Measurements from ENCODE around the gene GAS2L1.

The GAS2L1 gene

DNA sequence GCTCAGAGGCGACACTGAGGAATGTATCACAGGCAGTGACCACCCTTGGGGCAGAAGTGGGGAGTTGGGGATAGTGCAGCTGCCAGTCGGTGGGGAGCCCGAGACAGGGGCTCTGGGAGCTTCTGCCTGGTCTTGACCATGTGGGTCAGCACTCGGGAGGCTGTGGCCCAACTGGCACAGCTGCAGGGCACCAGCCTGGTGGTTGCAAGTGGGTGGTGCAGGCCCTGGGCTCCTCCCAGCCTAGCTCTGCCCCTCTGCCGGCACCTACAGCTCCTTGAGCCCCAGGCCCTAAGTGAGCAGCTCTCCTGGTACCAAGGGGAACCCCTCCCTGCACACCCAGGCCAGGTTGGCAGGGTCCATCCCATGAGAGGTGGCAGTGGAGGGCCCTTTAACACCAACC is 21.6 kb downstream of the GAS2L1 start:
- DNase-seq (ENCODE audit: low spot score): no peak

DNA sequence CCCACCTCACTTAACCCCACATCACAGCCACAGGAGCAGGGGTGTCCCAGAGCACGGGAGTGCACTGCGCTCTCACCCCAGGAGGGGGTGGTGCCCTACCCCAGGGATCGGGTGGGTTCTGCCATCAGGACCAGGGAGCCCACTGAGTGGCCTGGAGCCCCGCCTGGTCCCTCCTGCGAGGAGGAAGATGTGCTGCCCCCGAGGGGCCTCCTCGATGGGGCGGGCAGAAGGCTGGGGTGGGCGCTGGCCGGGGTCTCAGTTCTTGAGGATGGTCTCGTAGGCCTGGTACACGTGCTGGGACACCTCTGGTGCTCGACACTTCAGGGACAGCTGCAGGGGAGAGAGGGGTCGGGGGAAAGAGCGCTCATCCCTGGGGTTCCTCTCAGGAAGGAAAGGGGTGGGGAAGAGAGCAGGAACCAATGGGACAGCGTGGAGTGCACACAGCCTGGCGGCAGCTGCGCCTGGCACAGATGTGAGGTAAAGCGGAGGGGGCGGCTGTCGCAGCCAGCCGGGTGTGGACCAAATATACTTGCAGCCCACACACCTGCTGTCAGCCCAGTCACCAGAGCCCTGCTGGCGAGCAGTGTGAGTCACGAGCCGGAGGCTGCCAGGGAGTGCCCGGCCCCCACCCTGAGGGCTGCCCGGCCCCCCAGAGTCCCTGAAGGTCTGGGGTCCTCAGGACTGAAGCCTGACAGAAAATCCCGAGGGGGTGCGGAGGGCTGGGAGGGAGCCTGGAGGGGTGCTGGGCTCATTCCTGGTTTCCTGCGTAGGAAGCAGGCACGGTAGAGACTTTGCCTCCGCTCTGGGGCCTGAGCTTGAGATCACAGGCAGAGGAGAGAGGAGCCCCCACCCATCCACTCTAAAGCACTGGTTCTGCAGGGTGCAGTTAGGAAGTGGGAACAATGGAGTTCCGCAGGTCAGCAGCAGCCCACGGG is 22.4 kb downstream of the GAS2L1 start:
- DNase-seq (ENCODE audit: low spot score): no peak

DNA sequence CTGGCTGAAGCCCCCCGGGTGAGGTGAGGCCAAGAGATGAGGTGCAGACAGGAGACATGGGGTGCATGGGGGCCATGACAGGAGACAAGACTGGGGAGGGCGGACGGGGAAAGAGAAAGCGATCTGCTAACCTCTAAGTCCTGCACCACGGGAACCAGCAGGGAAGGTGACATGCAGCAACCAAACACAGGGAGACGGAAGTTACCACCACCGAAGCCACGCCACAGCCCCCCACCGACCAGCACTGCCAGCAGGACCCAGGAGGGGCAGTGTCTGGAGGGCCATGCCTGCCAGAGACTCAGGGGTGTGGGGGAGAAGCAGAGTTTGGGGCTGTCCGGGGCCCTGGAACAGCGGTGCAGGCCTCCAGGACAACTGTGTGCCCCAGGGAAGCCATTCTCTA is 23.1 kb downstream of the GAS2L1 start:
- no peak for DNase-seq (ENCODE audit: low spot score)

DNA sequence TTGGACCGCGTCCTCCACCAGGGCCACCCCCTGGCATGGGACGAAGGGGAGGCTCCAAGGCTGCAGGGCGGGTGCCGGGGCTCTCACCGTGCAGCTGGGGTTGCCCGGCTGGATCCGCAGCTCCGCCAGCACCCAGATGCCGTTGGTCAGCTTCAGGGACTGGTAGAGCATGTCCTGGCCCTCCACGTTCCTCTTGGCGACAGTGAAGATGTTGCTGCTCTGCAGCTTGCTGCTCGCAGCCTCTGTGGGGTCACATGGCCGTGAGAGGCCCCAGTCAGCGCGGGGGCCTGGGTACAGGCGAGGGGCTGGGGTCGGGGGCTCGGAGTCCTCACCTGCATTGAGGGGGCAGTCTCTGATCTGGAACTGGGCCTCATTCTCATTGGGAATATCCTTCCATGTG is 23.8 kb downstream of the GAS2L1 start:
- no peak for DNase-seq (ENCODE audit: low spot score)

DNA sequence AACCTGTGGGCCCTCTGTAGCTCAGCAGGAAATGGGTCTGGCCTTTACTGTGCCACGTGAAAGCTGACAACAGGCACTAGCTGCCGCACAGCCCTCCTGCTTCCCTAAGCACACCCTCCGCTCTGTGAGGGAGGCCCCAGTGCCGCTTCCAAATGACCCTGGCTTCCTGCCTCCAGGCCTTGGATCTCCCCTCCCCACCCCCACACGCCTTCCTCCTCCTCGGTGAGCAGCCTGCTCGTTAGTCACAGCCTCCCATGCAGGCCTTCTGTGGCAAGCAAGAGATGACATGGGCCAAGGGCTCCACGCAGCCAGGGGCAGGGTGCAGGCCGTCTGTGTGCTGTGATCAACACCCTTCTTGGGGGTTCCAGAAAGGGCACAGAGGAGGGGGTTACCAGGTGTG is 24.3 kb downstream of the GAS2L1 start:
- no peak for DNase-seq (ENCODE audit: low spot score)

DNA sequence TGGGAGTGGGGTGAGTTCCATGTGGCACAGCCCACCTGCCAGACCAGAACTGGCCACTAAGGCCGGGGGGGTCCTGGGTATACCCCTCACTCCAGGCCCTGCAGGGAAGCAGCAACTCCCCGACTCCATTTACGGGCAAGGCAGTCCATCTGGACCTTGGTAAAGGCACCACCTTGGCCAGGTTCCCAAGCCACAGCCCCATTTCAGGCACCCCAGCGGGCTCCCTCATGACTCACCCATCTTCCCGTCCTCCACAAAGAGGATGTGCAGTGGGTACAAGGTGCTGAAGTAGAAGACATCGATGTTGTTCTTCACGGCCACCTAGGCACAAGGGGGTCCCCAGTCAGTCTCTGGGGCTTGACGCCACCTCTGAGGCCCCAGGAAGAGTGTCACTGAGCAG is 24.8 kb downstream of the GAS2L1 start:
- DNase-seq (ENCODE audit: low spot score): no peak

DNA sequence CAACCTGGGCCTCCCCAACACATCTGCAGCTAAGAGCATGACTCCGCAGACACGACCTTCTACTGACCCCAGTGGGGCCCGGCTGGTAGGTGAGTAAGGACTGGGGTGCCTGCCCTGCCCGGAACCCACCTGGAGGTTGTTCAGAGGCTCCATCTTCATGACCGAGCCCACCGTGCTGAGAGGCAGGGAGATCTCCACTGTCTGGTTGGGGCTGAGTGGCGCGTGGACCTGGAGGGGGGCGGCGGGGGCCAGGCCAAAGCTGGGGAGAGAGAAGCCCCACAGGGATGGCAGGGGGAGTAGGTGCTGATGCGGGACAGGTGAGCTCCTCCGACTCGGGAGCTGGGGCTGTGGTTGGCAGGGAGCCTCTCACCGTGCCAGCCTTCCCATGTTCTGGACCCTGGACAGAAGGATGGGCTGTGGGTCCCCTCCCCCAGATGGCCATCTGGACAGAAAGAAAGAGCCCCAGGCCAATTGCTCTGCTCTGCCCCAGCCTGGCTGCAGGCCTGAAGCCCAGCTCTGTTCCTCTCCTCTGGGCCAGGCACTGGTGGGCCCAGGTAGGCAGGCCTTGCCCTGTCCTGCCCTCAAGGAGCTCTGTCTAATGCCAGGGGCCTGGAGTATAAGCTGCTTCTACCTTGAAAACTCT is 25.3 kb downstream of the GAS2L1 start:
- DNase-seq (ENCODE audit: low spot score): no peak

DNA sequence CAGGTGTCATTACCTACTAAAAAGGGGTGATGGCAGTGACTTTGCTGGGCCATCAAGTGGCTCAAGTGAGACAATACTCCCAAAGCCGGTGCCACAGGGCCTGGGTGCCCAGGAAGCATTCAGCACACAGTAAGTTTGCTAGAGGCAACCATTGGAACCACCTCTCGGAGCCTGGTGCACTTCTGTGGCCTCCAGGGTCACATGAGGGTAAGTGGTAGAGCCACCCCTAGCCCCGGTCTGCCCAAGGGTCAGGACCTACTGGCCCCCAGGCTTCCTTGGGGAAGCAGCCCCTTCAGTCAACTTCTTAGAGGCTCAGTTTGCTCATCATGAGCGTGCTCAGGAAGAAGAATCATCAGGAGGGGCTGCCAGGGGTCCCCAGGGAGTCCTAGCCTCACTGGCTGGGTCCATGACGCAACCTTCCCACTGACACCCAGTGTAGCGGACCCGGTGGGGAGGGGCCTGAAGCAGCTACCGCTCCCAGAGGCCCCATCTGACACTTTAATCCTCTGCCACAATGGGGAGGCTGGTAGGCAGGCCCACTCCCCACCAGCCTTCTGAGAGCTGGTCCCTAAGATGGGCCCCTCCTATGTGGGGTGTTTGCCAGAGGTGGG is 26.5 kb downstream of the GAS2L1 start:
- DNase-seq (ENCODE audit: low spot score): no peak

DNA sequence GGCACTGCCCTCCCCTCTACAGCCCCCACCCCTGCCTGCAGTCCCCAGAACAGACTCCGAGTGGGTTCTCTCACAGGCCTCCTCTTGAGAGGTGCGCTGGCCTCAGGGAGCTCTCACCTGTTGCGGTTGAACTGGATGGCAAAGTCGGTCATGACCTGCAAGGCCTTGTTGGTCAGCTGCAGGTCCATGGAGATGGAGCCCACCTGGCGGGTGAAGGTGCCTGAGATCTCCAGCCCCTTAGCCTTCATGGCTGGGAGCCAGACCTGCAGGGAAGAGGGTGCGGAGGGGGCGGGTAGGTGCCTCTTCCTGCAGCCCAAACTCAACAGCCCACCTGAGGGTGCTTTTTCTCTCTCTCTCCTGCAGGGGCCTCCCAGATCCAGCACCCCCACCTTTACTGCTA is 27.7 kb downstream of the GAS2L1 start:
- DNase-seq (ENCODE audit: low spot score): no peak

DNA sequence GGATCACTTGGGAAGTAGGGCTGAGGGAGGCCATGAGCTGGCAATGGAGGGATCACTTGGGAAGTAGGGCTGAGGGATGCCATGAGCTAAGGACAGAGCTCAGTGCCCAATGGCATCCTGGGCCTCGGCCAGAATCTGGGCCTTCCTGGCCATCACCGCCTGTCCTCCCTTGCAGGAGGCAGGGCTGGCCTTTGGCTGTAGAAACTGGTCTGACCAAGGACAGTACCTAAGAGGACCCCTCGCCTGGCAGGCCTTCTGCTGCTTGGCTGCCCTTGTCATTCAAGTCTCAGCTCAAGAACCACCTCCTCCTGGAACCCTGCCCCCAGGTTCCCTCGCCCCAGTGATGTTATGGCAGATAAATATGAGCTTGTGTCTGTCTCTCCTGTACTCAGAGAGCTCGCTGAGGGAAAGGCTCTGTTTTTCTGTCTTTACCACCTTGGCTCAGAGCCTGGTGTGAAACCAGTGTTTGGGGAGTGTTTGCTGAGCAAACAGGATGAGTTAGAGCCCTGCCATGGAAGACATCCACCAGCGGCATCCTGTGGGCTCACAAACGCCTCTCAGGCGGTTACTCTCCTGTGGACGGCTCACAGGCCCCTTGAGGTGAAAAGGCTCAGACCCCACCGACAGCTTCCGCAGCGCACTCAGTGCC is 28.4 kb downstream of the GAS2L1 start:
- no peak for DNase-seq (ENCODE audit: low spot score)

DNA sequence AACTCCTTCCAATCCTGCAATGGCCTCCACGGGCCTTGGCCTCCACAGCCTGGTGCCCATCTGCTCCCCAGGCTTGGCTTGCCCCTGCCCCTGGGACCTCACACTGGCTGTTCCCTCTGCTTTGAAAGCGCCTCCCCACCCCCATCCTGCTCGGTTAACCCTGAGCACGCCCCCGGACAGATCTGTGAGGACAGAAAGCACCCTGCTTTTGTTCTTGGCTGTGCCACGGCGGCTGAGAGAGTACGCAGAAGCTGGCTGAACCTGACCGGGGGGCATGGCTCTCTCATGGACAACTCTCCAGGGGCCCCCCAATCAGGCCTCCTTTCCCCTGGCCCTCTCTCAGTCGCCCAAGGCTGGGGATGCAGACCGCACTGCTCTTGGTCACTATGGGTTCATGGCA is 29.2 kb downstream of the GAS2L1 start:
- DNase-seq (ENCODE audit: low spot score): no peak

DNA sequence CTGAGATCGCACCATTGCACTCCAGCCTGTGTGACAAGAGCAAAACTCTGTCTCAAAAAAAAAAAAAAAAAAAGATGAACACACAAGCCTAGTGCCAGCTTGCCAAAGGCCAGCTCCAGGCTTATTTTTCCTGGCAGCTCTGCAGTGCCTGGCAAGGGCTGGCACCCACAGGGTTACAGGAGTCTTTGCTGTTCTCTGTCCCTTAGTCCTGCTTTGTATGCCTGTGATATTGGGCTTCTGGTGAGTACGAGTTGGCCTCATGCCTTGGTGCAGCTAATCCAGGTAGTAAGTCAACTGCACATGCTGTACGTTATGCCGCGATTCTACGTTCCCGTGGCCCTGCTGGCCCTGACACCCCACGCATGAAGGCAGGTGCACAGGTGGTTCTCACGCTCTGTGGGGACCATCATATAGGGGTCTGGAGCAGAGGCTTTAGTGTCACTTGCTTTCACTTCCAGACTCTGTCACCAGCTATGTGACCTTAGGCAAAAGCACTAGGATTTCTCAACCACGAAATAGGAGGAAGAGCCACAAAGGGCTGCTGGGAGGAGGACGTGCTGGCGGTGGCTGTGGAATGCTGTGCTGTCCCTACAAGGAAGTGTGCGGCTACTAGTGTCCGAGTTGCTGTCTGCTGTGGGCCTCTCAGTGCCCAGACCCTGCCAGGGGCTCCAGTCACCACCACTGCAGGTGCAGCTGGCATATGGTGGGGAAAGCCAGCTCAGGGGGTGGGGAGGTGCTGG is 30.5 kb downstream of the GAS2L1 start:
- no peak for DNase-seq (ENCODE audit: low spot score)

DNA sequence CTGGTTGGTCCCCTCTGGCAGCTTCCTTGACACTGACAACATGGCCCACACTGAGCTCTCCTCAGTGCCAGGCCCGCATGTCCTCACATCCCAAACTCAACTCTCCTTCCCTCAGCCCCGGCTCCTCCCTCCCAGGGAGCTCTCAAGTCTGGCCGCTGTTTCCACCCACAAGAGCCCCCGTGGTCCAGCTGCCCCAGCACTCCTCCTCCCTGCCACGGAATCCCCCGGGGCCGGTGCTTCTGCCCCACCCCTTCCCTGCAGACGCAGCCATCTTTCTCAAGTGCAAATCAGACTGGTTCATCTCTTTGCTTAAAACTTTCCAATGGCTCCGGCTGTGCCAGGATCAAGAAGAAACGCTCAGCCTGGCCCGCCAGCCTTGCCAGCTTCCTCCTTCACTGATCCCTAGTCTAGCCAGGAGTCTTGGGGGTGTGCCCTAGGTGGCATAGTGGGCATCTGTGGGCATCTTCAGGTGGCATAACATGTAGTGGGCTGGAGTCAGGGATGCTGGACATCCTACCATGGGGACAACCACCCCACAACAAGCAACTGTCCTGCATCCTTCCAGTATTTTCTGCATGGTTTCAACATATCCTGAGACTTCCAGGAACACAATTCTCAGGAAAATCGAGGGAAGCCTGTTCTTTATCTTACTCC is 31.3 kb downstream of the GAS2L1 start:
- no peak for DNase-seq (ENCODE audit: low spot score)

DNA sequence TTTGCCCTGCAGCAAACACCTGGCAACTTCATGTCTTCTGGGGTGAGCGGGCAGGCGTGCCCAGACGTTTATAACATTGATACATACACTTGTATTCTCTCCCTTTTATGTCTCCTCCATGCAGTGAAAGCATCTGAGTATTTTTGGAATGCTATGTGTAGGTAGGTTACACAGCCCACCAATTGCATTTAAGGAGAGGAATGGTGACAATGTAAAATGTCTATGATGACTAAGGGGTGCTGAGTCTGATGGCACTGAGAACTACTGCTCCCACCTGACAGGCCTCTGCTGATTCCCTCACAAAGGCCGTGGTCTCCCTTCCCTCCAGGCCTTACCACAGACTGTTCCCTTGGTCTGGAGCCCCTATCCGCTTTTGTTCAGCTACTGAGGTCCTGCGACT is 31.9 kb downstream of the GAS2L1 start:
- no peak for DNase-seq (ENCODE audit: low spot score)

DNA sequence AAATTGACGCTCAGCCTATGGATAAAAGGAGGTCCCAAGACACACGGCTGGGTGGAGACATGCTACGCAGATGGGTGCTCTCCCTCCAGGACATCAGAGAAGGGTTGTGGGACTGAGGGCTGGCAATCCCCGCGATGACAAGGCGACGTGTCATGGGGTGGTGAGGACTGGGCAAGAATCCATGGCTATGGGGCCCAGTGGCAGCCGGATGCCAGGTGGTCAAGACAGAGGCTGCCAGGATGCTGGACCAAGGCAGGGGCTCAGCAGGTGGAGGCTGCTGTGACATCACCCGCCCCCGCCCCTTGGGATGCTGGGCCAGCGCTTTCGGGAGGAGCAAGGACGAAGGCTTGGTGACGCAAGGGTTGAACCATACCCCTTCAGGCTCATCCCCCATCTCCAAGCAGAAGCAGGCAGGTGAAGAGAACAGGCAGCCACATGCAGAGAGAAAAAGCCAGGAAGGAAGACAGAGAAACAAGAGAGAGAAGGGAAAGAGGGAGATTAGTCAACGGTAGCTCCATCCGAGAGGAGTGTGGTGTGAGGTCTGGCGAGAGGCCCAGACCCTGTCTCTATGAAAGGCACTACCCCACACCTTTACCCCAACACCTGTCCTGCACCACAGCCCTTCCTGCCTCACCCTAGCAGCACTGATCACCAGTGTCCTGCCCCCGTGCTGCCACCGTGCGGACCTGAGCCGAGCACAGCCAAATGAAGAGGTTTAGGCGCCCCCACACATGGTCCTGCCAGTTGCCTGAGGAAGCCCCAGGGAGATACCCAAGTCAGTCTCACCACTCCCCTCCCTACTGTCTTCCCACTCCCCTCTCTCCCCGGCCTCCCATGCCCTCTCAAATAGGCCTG is 33.2 kb downstream of the GAS2L1 start:
- DNase-seq (ENCODE audit: low spot score): no peak

DNA sequence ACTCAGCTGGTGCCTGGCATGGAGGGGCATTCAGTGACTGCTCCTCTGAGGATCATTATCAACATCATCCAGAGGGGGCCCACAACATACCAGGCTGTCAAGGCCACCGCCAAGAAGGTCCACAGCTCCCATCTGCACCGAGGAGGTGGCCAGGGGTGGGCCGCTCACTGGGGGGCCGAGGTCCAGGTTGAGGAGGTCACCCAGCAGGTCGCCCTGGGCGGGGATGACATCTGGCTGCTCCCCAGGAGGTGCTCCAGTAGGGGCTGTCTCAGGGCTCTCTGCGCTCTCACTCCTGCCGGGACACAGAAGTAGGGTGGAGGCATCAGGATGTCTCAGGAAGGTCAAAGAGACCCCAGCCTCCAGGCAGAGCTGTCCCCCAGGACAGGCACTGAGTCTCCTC is 34.1 kb downstream of the GAS2L1 start:
- DNase-seq (ENCODE audit: low spot score): no peak

DNA sequence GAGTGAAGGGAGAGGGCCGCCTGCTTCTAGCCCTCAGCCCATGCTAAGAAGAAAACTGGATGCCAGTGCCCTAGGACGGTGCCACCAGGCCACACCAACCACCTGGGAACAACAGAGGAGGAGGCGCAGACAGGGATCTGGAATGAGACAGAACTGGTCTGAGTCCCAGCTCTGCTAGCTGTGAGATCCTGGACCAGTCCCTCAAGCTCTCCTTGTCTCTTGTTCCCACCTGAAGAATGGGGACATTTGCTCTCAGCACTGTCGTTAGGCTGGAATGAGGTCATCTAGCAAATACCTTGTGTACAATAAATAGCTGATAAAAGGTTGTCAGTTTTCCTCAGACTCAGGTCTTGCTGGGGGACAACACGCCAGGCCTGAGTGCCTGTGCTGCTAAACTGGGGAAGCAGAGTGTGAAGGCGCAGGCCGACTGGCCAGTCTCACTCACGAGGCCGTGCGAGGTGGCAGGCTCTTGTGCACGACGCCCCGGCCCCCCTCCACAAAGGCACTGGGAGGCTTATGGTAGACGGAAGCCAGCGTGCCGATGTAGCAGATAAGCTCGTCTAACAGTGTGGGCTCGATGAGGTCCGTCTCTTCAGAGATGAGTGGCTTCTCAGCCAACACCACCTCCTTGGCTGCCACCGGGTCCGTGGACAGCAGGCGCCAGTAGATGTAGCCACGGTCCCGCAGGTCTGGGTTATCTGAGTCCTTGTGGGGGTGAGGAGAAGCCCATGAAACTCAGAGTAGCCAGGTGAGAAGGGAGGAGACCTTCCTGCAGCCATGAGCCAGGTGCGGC is 34.8 kb downstream of the GAS2L1 start:
- DNase-seq (ENCODE audit: low spot score): no peak

DNA sequence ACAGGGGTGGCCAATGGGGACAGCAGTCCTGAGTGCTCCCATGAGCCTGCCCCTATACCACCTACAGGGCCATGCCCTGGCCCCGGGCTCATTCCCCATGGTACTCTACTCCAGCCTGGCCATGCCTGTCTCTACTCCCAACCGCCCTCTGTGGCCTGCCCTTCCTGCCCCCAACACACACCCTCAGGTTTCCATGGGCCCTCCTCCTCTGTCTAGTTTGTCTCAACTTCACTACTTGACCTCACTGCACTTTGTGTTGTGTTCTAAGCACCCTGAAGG is 35.3 kb downstream of the GAS2L1 start:
- no peak for DNase-seq (ENCODE audit: low spot score)

DNA sequence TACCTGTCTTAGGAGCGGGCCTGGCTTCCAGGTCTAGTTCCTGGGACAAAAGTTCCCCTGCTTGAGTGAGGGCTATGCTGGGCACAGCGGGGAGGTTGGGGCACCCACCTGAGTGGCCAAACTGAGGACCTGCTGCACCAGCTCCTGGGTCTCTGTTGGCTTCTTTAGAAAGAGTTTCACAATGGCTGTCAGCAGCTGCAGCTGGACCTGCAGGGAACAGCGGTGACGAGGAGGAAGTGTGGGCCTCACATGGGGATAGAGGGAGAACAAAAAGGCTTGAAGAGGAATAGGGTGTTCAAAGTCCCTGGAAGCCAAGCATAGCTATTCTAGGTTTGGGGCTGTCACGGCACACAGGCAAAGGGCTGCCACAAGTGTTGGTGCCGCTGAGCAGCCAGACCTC is 35.7 kb downstream of the GAS2L1 start:
- DNase-seq (ENCODE audit: low spot score): no peak

Data from CD4-positive, alpha-beta T cell treated with Interleukin-6 at 100 ng/mL for 8 hours (primary cell).